NCI-H510A (cell line): ENCODE measurements around the gene RNF25.

ENCODE experiments used
- DNase-seq: peaks from one replicate; lab custom pipeline; 2025; lab: John Stamatoyannopoulos, UW

RNF25 gene

GRCh38 chr2:218626369-218626768, 45.4 kb downstream of the RNF25 start:
- no peak for DNase-seq

- no peak for DNase-seq
Measured at GRCh38 chr2:218623366-218623705, 48.5 kb downstream of the RNF25 start.

- DNase-seq: no peak
Measured at GRCh38 chr2:218622606-218623365, 49.0 kb downstream of the RNF25 start.

- no peak for DNase-seq
Measured at GRCh38 chr2:218621007-218621406, 50.8 kb downstream of the RNF25 start.

GRCh38 chr2:218618102-218618860, 53.5 kb downstream of the RNF25 start:
- no peak for DNase-seq

GRCh38 chr2:218615868-218616315, 55.9 kb downstream of the RNF25 start:
- DNase-seq: no peak
